Measurements from ENCODE around the gene MAN1B1.

DNA sequence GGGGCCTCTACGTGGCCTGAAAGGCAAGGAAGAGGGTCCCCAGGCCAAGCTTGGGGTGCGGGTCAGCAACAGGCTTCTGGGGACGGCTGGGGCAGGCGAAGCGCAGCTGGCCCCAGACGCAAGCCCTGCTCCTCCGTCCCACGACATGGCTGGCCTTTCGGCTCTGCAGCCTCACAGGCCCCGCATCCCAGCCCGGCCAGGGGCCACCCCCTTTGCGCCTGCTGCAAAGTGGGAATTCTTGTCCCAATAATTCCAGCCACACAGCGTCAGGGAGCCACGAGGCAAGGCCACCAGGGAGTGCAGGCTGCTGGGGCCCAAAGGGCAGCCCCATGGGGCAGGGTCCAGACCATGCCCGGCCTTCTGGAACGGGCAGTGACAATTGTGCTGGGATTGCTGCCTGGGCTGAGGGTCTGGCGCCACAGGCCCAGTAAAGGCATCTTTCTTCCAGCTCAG is 31.8 kb upstream of the MAN1B1 start:
- no peak for TF ChIP-seq POLR2AphosphoS5 (IDR thresholded peaks at IDR 0.05; ENCODE audit: low read depth, low read length)
- TF ChIP-seq POLR2A (IDR thresholded peaks at IDR 0.05; ENCODE audit: low read depth, low read length) = no peak
- TF ChIP-seq TAF1 (IDR thresholded peaks at IDR 0.05; ENCODE audit: low read depth, low read length) = no peak
- TF ChIP-seq SPI1 (IDR thresholded peaks at IDR 0.05; ENCODE audit: low read depth, low read length) = no peak
- TF ChIP-seq POU2F2 (IDR thresholded peaks at IDR 0.05; ENCODE audit: low read depth, low read length) = no peak

Data from GM12891 (cell line).